ENCODE results near the gene PIAS4.

DNA sequence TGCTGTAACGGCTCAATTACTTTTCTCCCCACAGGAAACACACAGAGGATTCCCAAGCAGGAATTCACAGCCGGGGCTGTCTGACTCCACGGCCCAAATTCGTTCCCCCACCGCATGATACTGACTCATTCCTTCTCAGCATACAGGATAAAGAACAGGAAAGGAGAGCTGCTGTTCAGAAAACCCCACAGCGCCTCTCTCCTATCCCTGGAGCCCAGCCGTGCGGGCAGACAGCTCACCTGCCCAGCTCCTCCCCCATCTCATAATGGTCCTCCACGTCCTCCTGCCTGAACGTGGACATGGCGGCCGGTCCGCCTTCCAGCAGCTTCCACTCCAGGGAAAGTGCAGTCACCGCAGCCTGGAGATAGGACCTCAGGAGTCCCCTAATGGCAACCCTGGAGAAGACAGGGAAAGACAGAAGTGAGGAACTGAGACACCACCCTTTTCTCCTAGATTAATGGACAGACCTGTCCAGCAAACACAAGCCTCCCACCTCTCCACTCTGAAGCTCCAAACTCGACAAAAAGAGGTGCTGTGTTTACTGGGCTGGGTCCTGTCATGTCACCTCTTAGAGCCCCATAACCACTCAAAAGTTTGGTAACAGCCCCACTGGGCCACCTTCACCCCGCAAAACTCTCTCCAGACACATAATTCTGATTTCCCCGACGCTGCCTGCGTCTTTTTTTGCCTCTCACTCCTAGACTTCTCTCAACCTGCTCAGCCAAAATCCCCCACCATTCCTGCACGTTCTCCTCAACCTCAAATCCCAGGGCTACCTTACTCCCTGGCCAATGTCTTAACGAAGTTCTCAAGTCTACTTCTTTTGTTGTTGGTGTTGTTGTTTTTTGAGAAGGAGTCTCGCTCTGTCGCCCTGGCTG is 37.9 kb upstream of the PIAS4 start:
- TF ChIP-seq, protein P1, sequence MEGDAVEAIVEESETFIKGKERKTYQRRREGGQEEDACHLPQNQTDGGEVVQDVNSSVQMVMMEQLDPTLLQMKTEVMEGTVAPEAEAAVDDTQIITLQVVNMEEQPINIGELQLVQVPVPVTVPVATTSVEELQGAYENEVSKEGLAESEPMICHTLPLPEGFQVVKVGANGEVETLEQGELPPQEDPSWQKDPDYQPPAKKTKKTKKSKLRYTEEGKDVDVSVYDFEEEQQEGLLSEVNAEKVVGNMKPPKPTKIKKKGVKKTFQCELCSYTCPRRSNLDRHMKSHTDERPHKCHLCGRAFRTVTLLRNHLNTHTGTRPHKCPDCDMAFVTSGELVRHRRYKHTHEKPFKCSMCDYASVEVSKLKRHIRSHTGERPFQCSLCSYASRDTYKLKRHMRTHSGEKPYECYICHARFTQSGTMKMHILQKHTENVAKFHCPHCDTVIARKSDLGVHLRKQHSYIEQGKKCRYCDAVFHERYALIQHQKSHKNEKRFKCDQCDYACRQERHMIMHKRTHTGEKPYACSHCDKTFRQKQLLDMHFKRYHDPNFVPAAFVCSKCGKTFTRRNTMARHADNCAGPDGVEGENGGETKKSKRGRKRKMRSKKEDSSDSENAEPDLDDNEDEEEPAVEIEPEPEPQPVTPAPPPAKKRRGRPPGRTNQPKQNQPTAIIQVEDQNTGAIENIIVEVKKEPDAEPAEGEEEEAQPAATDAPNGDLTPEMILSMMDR (IDR thresholded peaks at IDR 0.05; ENCODE audit: insufficient read depth, low read depth, low read length), result peak; percentile 26
- no peak for TF ChIP-seq EZH2 (IDR thresholded peaks at IDR 0.05; ENCODE audit: insufficient read depth, low read length)

All from astrocyte (in vitro differentiated cells and primary cell).